ELR (cell line): ENCODE results near the gene PAPPA2.

Source experiments
- DNase-seq: peaks from one replicate; pipeline ENCODE4 v3.0.0-alpha.2; 2015; ENCODE audit warnings: low read depth

PAPPA2 gene

GRCh38 chr1:176803596-176803995 lies 340.6 kb downstream of the PAPPA2 start:
- DNase-seq: no peak

GRCh38 chr1:176809292-176809691 lies 346.3 kb downstream of the PAPPA2 start:
- DNase-seq: no peak

- no peak for DNase-seq
Measured at GRCh38 chr1:176811511-176812288, 348.7 kb downstream of the PAPPA2 start.

- DNase-seq: no peak
Measured at GRCh38 chr1:176815621-176816020, 352.6 kb downstream of the PAPPA2 start.

GRCh38 chr1:176816232-176816631 lies 353.3 kb downstream of the PAPPA2 start:
- no peak for DNase-seq

GRCh38 chr1:176820391-176821031 lies 357.5 kb downstream of the PAPPA2 start:
- no peak for DNase-seq

GRCh38 chr1:176826265-176826664 lies 363.3 kb downstream of the PAPPA2 start:
- DNase-seq: no peak

GRCh38 chr1:176829261-176829660 lies 366.3 kb downstream of the PAPPA2 start:
- no peak for DNase-seq

- DNase-seq: no peak
Measured at GRCh38 chr1:176831150-176831549, 368.2 kb downstream of the PAPPA2 start.

- no peak for DNase-seq
Measured at GRCh38 chr1:176837708-176838107, 374.7 kb downstream of the PAPPA2 start.

GRCh38 chr1:176838276-176838995 lies 375.5 kb downstream of the PAPPA2 start:
- no peak for DNase-seq

- no peak for DNase-seq
Measured at GRCh38 chr1:176839216-176839615, 376.2 kb downstream of the PAPPA2 start.

GRCh38 chr1:176841238-176841637 lies 378.3 kb downstream of the PAPPA2 start:
- no peak for DNase-seq

GRCh38 chr1:176843352-176844297 lies 380.6 kb downstream of the PAPPA2 start:
- peak; percentile 53 for DNase-seq

GRCh38 chr1:176847052-176847451 lies 384.1 kb downstream of the PAPPA2 start:
- DNase-seq: no peak

- DNase-seq: no peak
Measured at GRCh38 chr1:176849281-176849680, 386.3 kb downstream of the PAPPA2 start.

- no peak for DNase-seq
Measured at GRCh38 chr1:176850871-176851270, 387.9 kb downstream of the PAPPA2 start.

GRCh38 chr1:176852124-176852523 lies 389.1 kb downstream of the PAPPA2 start:
- no peak for DNase-seq

GRCh38 chr1:176853503-176853902 lies 390.5 kb downstream of the PAPPA2 start:
- no peak for DNase-seq

- no peak for DNase-seq
Measured at GRCh38 chr1:176854121-176854520, 391.1 kb downstream of the PAPPA2 start.

GRCh38 chr1:176854758-176855745 lies 392.1 kb downstream of the PAPPA2 start:
- no peak for DNase-seq
